Keratinocyte (primary cell): Measurements from ENCODE around the gene MMRN2.

Experiments used
- CTCF ChIP-seq, 3 experiments: IDR thresholded peaks in 1 of 3; conservative IDR thresholded peaks in 1 of 3; optimal IDR thresholded peaks in 1 of 3; 2 replicates in 2 of 3; 3 replicates in 1 of 3; pipeline versions ENCODE3 to v1.5.1; 2011; ENCODE audit warnings: low read length in 3 of 3, mild to moderate bottlenecking in 3 of 3, moderate library complexity in 2 of 3, control low read depth in 1 of 3, inconsistent platforms in 1 of 3; ENCODE audit not compliant: insufficient read depth in 2 of 3; ENCODE audit errors: extremely low read depth in 1 of 3
- EZH2 ChIP-seq: IDR thresholded peaks from one replicate; pipeline ENCODE4 v1.6.1; 2012; ENCODE audit warnings: inconsistent platforms, mild to moderate bottlenecking, low read length, moderate library complexity

DNA sequence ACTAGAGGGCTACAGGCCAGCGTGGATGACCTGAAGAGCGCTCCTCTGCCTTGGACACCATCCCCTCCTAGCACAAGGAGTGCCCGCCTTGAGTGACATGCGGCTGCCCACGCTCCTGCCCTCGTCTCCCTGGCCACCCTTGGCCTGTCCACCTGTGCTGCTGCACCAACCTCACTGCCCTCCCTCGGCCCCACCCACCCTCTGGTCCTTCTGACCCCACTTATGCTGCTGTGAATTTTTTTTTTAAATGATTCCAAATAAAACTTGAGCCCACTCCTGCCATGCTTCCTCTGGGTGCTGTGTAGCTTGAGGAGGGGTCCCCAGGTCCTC lies 5.5 kb upstream of the MMRN2 start:
- no peak for TF ChIP-seq CTCF (optimal IDR thresholded peaks at IDR 0.05 in 1 of 3, IDR thresholded peaks at IDR 0.05 in 1 of 3, conservative IDR thresholded peaks at IDR 0.05 in 1 of 3; ENCODE audit: extremely low read depth in 1 of 3, insufficient read depth in 2 of 3, low read length in 3 of 3)
- TF ChIP-seq EZH2 = no peak
